ENCODE data around the gene OLAH.

OLAH gene

GRCh38 chr10:15083674-15084501 is 40.1 kb downstream of the OLAH start:
- H3K27ac ChIP-seq: peak overlapping the region; percentile 35
- TF ChIP-seq CTCF (conservative IDR thresholded peaks at IDR 0.05): no peak

- H3K27ac ChIP-seq: peak overlapping the region; percentile 35; the same call in 1 of the 2 replicates
Measured at GRCh38 chr10:15084502-15084922, 40.8 kb downstream of the OLAH start.

GRCh38 chr10:15088428-15089261 is 44.9 kb downstream of the OLAH start, which contains the start of gene ACBD7:
Gene ACBD7 (minus strand): TSS chr10:15088776. CDS start chr10:15088728, 48 bp downstream.
- H3K27ac ChIP-seq: peak within 1 kb of the TSS; percentile 51; the same call in 1 of the 2 replicates
- TF ChIP-seq CTCF (conservative IDR thresholded peaks at IDR 0.05): peak; percentile 53

More at GRCh38 chr10:15084502-15084922, 40.8 kb downstream of the OLAH start:
- TF ChIP-seq CTCF (conservative IDR thresholded peaks at IDR 0.05): no peak

- no peak for TF ChIP-seq CTCF (conservative IDR thresholded peaks at IDR 0.05)
- no peak overlapping the region for H3K27ac ChIP-seq
Measured at GRCh38 chr10:15091418-15091817, 47.7 kb downstream of the OLAH start.

GRCh38 chr10:15092855-15093408 is 49.2 kb downstream of the OLAH start:
- no peak overlapping the region for H3K27ac ChIP-seq
- TF ChIP-seq CTCF (conservative IDR thresholded peaks at IDR 0.05): no peak

GRCh38 chr10:15096661-15097010 is 52.9 kb downstream of the OLAH start:
- no peak for TF ChIP-seq CTCF (conservative IDR thresholded peaks at IDR 0.05)
- peak overlapping the region; percentile 96 for H3K27ac ChIP-seq

All from VCaP (cell line).